Left ventricle myocardium inferior (tissue), 1 donor: ENCODE data around the gene TBC1D22A. TPM values are rescaled to one million over a fixed set of nuclear protein-coding genes. Genes with fewer than 3 reads are reported as not detected.

ENCODE experiments used
- DNase-seq: peaks from one replicate; pipeline ENCODE4 v3.0.0-alpha.2; 2020
- H3K27ac ChIP-seq: fragments of 200-600 bp; replicated peaks from 2 replicates; pipeline ENCODE4 v1.8.0; 2021
- H3K27me3 ChIP-seq: fragments of 200-600 bp; 2 replicates; pipeline ENCODE4 v1.8.0; 2021; ENCODE audit warnings: low read depth
- H3K36me3 ChIP-seq: fragments of 200-600 bp; 2 replicates; pipeline ENCODE4 v1.8.0; 2021
- H3K4me1 ChIP-seq: fragments of 200-600 bp; 2 replicates; pipeline ENCODE4 v1.8.0; 2021
- H3K4me3 ChIP-seq: fragments of 200-600 bp; 2 replicates; pipeline ENCODE4 v1.8.0; 2021; ENCODE audit warnings: mild to moderate bottlenecking, moderate library complexity
- H3K9me3 ChIP-seq: fragments of 200-600 bp; replicated peaks from 2 replicates; pipeline ENCODE4 v1.8.0; 2021
- intact Hi-C: fragments of 100-400 bp; cut with micrococcal nuclease; formaldehyde crosslinking; loops from one replicate; pipeline ENCODE4 v1.11.0; 2022
- total RNA-seq: library from RNA; stranded (reverse); fragmentation: NEBNext Ultra II Directional; extraction: Animal tissue kit (Norgen Biotek cat#: 25700); gene quantifications from one replicate; pipeline ENCODE4 v1.2.1, GENCODE V29; 2021
- TF ChIP-seq, protein P1 (sequence below): fragments of 200-600 bp; IDR thresholded peaks from 2 replicates; pipeline ENCODE4 v1.8.0; 2021; ENCODE audit warnings: antibody characterized with exemption, mild to moderate bottlenecking, borderline replicate concordance
- donor health status: DM: no; HTN: yes; CAD: no; lungs with severe emphysema.

TBC1D22A gene
- total RNA-seq, 1 donor from 2014 or later: 16.2 TPM

- TF ChIP-seq, protein P1, sequence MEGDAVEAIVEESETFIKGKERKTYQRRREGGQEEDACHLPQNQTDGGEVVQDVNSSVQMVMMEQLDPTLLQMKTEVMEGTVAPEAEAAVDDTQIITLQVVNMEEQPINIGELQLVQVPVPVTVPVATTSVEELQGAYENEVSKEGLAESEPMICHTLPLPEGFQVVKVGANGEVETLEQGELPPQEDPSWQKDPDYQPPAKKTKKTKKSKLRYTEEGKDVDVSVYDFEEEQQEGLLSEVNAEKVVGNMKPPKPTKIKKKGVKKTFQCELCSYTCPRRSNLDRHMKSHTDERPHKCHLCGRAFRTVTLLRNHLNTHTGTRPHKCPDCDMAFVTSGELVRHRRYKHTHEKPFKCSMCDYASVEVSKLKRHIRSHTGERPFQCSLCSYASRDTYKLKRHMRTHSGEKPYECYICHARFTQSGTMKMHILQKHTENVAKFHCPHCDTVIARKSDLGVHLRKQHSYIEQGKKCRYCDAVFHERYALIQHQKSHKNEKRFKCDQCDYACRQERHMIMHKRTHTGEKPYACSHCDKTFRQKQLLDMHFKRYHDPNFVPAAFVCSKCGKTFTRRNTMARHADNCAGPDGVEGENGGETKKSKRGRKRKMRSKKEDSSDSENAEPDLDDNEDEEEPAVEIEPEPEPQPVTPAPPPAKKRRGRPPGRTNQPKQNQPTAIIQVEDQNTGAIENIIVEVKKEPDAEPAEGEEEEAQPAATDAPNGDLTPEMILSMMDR: no peak
- H3K27ac ChIP-seq: no peak overlapping the region
- no peaks in the 10 kb centered on the region for H3K36me3 ChIP-seq
- H3K4me3 ChIP-seq: no peak overlapping the region
- no peak for DNase-seq
- intact Hi-C loops: no loop called here
- no peaks in the 10 kb centered on the region for H3K4me1 ChIP-seq
- H3K9me3 ChIP-seq: no peaks in the 10 kb centered on the region
- peaks cover 33% of the 10 kb centered on the region for H3K27me3 ChIP-seq
Observed at GRCh38 chr22:47209547-47210023, 447.1 kb downstream of the TBC1D22A start.

- Histone ChIP-seq H3K4me3 (no peak overlapping the region), H3K36me3 (no peaks in the 10 kb centered on the region), H3K27me3 (peaks cover 31% of the 10 kb centered on the region), H3K4me1 (no peaks in the 10 kb centered on the region), H3K9me3 (no peaks in the 10 kb centered on the region), H3K27ac (no peak overlapping the region)
- TF ChIP-seq, protein P1: no peak
- DNase-seq: no peak
- intact Hi-C loops: no loop called here
Observed at GRCh38 chr22:47210112-47210657, 447.7 kb downstream of the TBC1D22A start.

- Histone ChIP-seq H3K27ac (no peak overlapping the region), H3K9me3 (no peaks in the 10 kb centered on the region), H3K27me3 (peaks cover 26% of the 10 kb centered on the region), H3K36me3 (no peaks in the 10 kb centered on the region), H3K4me1 (no peaks in the 10 kb centered on the region), H3K4me3 (no peak overlapping the region)
- TF ChIP-seq, protein P1: no peak
- intact Hi-C loops: no loop called here
- DNase-seq: no peak
Observed at GRCh38 chr22:47210686-47211085, 448.2 kb downstream of the TBC1D22A start.

- Histone ChIP-seq H3K4me1 (no peaks in the 10 kb centered on the region), H3K9me3 (no peaks in the 10 kb centered on the region), H3K27ac (no peak overlapping the region), H3K27me3 (peaks cover 15% of the 10 kb centered on the region), H3K4me3 (no peak overlapping the region), H3K36me3 (no peaks in the 10 kb centered on the region)
- intact Hi-C loops: no loop called here
- DNase-seq: no peak
- TF ChIP-seq, protein P1: peak; percentile 65
Observed at GRCh38 chr22:47213571-47214230, 451.3 kb downstream of the TBC1D22A start.

GRCh38 chr22:47215851-47216250 is 453.4 kb downstream of the TBC1D22A start:
- DNase-seq: no peak
- H3K9me3 ChIP-seq: no peaks in the 10 kb centered on the region
- H3K36me3 ChIP-seq: no peaks in the 10 kb centered on the region
- H3K4me3 ChIP-seq: no peak overlapping the region
- no peak overlapping the region for H3K27ac ChIP-seq
- TF ChIP-seq, protein P1: no peak
- no peaks in the 10 kb centered on the region for H3K4me1 ChIP-seq
- intact Hi-C loops: no loop called here
- H3K27me3 ChIP-seq: peaks cover 20% of the 10 kb centered on the region
